Endothelial cell (in vitro differentiated cells): ENCODE measurements around the gene NELFB. TPM values are rescaled to one million over a fixed set of nuclear protein-coding genes. Genes with fewer than 3 reads are reported as not detected.
A peak's percentile ranks its signal among the peaks of the same experiment; 100 is the strongest.

ENCODE experiments used
- DNase-seq: peaks from one replicate; pipeline ENCODE4 v3.0.0; 2021; ENCODE audit warnings: low spot score
- H3K27ac Mint-ChIP-seq: one replicate; pipeline ENCODE4 v1.8.0; 2021; ENCODE audit warnings: mixed read lengths, inconsistent platforms; ENCODE audit not compliant: unreplicated experiment
- H3K27me3 Mint-ChIP-seq: one replicate; pipeline ENCODE4 v1.8.0; 2021; ENCODE audit warnings: mild to moderate bottlenecking, moderate library complexity, mixed read lengths, inconsistent platforms; ENCODE audit not compliant: unreplicated experiment
- H3K36me3 Mint-ChIP-seq: one replicate; pipeline ENCODE4 v1.8.0; 2021; ENCODE audit warnings: mild to moderate bottlenecking, low read depth, mixed read lengths, inconsistent platforms; ENCODE audit not compliant: unreplicated experiment
- H3K4me1 Mint-ChIP-seq: one replicate; pipeline ENCODE4 v1.8.0; 2021; ENCODE audit warnings: mild to moderate bottlenecking, mixed read lengths, inconsistent platforms; ENCODE audit not compliant: unreplicated experiment
- H3K4me3 Mint-ChIP-seq: one replicate; pipeline ENCODE4 v1.8.0; 2021; ENCODE audit warnings: mild to moderate bottlenecking, mixed read lengths, inconsistent platforms; ENCODE audit not compliant: unreplicated experiment
- H3K9me3 Mint-ChIP-seq: one replicate; pipeline ENCODE4 v1.8.0; 2021; ENCODE audit warnings: mixed read lengths, inconsistent platforms; ENCODE audit not compliant: unreplicated experiment
- CTCF ChIP-seq: fragments of 200-600 bp; sonication (generic); IDR thresholded peaks from one replicate; pipeline ENCODE4 v1.5.0; 2021; ENCODE audit warnings: antibody characterized with exemption; ENCODE audit not compliant: unreplicated experiment
- total RNA-seq: library from RNA; stranded (reverse); fragmentation: NEBNext Ultra II Directional; extraction: Animal tissue kit (Norgen Biotek cat#: 25700); gene quantifications from one replicate; pipeline ENCODE4 v1.2.1, GENCODE V29; 2021; ENCODE audit not compliant: unreplicated experiment

The NELFB gene
- total RNA-seq, 1 donor from 2014 or later, result 65.6 TPM

DNA sequence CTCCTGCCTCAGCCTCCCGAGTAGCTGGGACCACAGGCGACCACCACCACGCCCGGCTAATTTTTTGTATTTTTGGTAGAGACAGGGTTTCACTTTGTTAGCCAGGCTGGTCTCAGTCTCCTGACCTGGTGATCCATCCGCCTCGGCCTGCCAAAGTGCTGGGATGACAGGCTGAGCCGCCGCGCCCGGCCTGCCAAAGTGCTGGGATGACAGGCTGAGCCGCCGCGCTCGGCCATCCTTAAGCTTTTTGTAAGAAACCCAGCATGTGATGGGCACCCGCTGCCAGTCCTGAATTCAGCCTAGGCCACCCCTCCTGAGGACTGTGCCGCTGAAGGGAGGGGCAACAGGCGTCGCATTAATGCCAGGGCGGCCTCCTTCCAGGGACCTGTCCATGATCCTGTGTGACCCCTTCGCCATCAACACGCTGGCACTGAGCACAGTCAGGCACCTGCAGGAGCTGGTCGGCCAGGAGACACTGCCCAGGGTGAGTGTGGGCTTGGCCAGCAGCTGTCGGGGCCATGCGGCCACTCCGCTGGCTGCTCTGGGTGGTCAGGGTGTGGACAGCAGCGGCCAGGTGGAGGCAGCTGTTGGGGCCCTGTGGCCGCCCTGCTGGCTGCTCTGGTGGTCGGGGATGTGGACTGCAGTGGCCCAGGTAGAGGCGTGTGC is 10.5 kb downstream of the NELFB start:
- no peaks in the 10 kb centered on the region for H3K4me1 Mint-ChIP-seq
- no peaks in the 10 kb centered on the region for H3K9me3 Mint-ChIP-seq
- no peak for DNase-seq
- H3K4me3 Mint-ChIP-seq, result no peak overlapping the region
- peaks cover 5% of the 10 kb centered on the region for H3K27me3 Mint-ChIP-seq
- TF ChIP-seq CTCF, result no peak
- H3K36me3 Mint-ChIP-seq, result peaks cover 23% of the 10 kb centered on the region
- H3K27ac Mint-ChIP-seq, result no peak overlapping the region

DNA sequence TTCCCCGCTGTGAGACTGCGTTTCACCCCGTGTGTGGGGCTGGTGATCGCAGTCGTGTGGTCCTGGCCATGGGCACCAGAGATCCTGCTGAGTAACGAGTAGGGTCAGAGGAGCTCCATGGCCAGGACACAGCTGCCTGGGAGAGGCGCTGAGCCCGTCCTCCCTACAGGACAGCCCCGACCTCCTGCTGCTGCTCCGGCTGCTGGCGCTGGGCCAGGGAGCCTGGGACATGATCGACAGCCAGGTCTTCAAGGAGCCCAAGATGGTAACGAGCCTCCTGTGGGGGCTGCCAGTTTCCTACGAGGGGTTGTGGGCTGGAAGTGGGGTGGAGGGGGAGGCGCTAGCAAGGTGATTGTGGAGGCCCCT is 11.0 kb downstream of the NELFB start:
- no peaks in the 10 kb centered on the region for H3K9me3 Mint-ChIP-seq
- no peak overlapping the region for H3K4me3 Mint-ChIP-seq
- H3K27me3 Mint-ChIP-seq, result peaks cover 5% of the 10 kb centered on the region
- H3K36me3 Mint-ChIP-seq, result peaks cover 23% of the 10 kb centered on the region
- H3K4me1 Mint-ChIP-seq, result no peaks in the 10 kb centered on the region
- no peak overlapping the region for H3K27ac Mint-ChIP-seq
- TF ChIP-seq CTCF, result no peak
- DNase-seq, result no peak

- Mint-ChIP-seq H3K36me3 (peaks cover 20% of the 10 kb centered on the region), H3K27ac (no peak overlapping the region), H3K9me3 (no peaks in the 10 kb centered on the region), H3K4me3 (no peak overlapping the region), H3K4me1 (no peaks in the 10 kb centered on the region), H3K27me3 (peaks cover 5% of the 10 kb centered on the region)
- DNase-seq, result no peak
- TF ChIP-seq CTCF, result no peak
These were observed 11.7 kb downstream of the NELFB start for GRCh38 chr9:137266585-137267453.

- H3K9me3 Mint-ChIP-seq, result no peaks in the 10 kb centered on the region
- peaks cover 19% of the 10 kb centered on the region for H3K36me3 Mint-ChIP-seq
- no peak overlapping the region for H3K27ac Mint-ChIP-seq
- no peaks in the 10 kb centered on the region for H3K4me1 Mint-ChIP-seq
- TF ChIP-seq CTCF, result no peak
- H3K4me3 Mint-ChIP-seq, result no peak overlapping the region
- no peak for DNase-seq
- peaks cover 5% of the 10 kb centered on the region for H3K27me3 Mint-ChIP-seq
These were observed 12.8 kb downstream of the NELFB start for GRCh38 chr9:137267933-137268355.

DNA sequence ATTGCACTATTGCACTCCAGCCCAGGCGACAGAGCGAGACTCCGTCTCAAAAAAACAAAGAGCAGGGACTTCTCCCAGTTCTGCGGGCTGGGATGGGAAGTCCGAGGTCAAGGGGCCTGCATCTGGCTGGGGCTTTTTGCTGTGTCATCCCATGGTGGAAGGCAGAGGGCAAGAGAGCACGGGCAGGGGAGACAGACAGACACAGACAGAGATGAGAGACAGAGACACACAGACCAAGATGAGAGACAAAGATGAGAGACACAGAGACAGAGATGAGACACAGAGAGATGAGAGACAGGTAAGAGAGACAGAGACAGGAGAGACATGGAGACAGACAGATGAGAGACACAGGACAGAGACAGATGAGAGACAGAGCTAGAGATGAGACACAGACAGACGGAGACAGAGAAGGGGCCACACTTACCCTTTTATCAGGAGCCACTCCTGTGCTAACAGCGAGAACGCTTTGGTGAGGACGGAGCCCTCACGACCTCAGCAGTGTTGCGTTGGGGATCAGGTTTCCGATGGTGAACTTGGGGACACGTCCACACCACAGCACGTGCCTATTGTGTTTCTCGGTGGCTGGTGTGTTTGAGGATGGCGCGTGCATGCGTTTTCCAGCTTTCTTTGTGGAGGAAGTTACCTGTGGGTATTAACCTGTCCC is 13.5 kb downstream of the NELFB start:
- H3K27me3 Mint-ChIP-seq, result peaks cover 5% of the 10 kb centered on the region
- H3K4me3 Mint-ChIP-seq, result no peak overlapping the region
- H3K4me1 Mint-ChIP-seq, result no peaks in the 10 kb centered on the region
- peaks cover 23% of the 10 kb centered on the region for H3K36me3 Mint-ChIP-seq
- H3K27ac Mint-ChIP-seq, result peak overlapping the region; percentile 62
- no peak for DNase-seq
- no peaks in the 10 kb centered on the region for H3K9me3 Mint-ChIP-seq
- no peak for TF ChIP-seq CTCF
